IMR-90 (cell line): ENCODE measurements around the gene NOL12. TPM values are rescaled to one million over a fixed set of nuclear protein-coding genes. Genes with fewer than 3 reads are reported as not detected.

Experiments
- ATAC-seq: fragments of 200-7000 bp; cut with Tn5 transposase; 2 replicates; pipeline ENCODE4 v1.9.1; 2020; ENCODE audit warnings: low read depth, mild to moderate bottlenecking, moderate library complexity
- BruUV-seq: library from RNA; stranded (reverse); fragments of 400-500 nt; replicated peaks from 2 replicates; lab custom pipeline; 2021; lab: Mats Ljungman, UMichigan
- CTCF ChIA-PET: fragments of 300-600 bp; formaldehyde crosslinking; extraction: SDS; loops from one replicate; lab custom pipeline; 2021; ENCODE audit warnings: antibody characterized with exemption; lab: Yijun Ruan, JAX
- POLR2A ChIA-PET: fragments of 300-600 bp; sonication (Branson Sonifier 250); formaldehyde crosslinking; loops from one replicate; lab custom pipeline; 2022; ENCODE audit warnings: antibody characterized with exemption; ENCODE audit not compliant: unreplicated experiment; lab: Charles Lee
- DNase-seq: peaks from one replicate; pipeline ENCODE4 v3.0.0; 2013
- H2AFZ ChIP-seq: replicated peaks from 2 replicates; pipeline ENCODE3; 2013; ENCODE audit warnings: low read length, mild to moderate bottlenecking; ENCODE audit not compliant: poor library complexity
- H2AK5ac ChIP-seq: 2 replicates; pipeline ENCODE4 v1.6.1; 2013; ENCODE audit warnings: low read depth, low read length, inconsistent platforms
- H2AK9ac ChIP-seq: replicated peaks from 2 replicates; pipeline ENCODE3; 2013; ENCODE audit warnings: mild to moderate bottlenecking, low read depth, low read length, moderate library complexity; ENCODE audit not compliant: poor library complexity
- H2BK120ac ChIP-seq: 2 replicates; pipeline ENCODE4 v1.6.1; 2013; ENCODE audit warnings: low read depth, low read length, inconsistent platforms
- H2BK15ac ChIP-seq: 3 replicates; pipeline ENCODE4 v1.6.1; 2013; ENCODE audit warnings: low read depth, low read length, inconsistent platforms
- H2BK20ac ChIP-seq: 2 replicates; pipeline ENCODE4 v1.6.1; 2013; ENCODE audit warnings: low read depth, mild to moderate bottlenecking, inconsistent platforms, low read length, moderate library complexity
- H2BK5ac ChIP-seq: 2 replicates; pipeline ENCODE4 v1.6.1; 2013; ENCODE audit warnings: mild to moderate bottlenecking, low read depth, low read length, inconsistent platforms; ENCODE audit not compliant: poor library complexity, severe bottlenecking
- H3K14ac ChIP-seq: replicated peaks from 2 replicates; pipeline ENCODE4 v1.6.1; 2013; ENCODE audit warnings: low read depth, low read length, inconsistent platforms
- H3K18ac ChIP-seq: 2 replicates; pipeline ENCODE4 v1.6.1; 2013; ENCODE audit warnings: low read depth, low read length, control low read depth
- H3K23ac ChIP-seq: 2 replicates; pipeline ENCODE4 v1.6.1; 2013; ENCODE audit warnings: low read depth, low read length, inconsistent platforms
- H3K27ac ChIP-seq: 2 replicates; pipeline ENCODE4 v1.5.1; 2013; ENCODE audit warnings: mild to moderate bottlenecking, control low read depth, low read length; ENCODE audit not compliant: insufficient read depth
- H3K27me3 ChIP-seq: 2 replicates; pipeline ENCODE4 v1.6.1; 2013; ENCODE audit warnings: low read length; ENCODE audit not compliant: control insufficient read depth, insufficient read depth
- H3K36me3 ChIP-seq: 2 replicates; pipeline ENCODE4 v1.6.1; 2013; ENCODE audit warnings: low read length, mixed read lengths; ENCODE audit not compliant: control insufficient read depth, insufficient read depth
- H3K4ac ChIP-seq: 2 replicates; pipeline ENCODE4 v1.6.1; 2013; ENCODE audit warnings: low read depth, low read length, inconsistent platforms
- H3K4me1 ChIP-seq: 2 replicates; pipeline ENCODE4 v1.6.1; 2013; ENCODE audit warnings: low read length, mixed read lengths; ENCODE audit not compliant: control insufficient read depth, insufficient read depth
- H3K4me2 ChIP-seq: 2 replicates; pipeline ENCODE4 v1.6.1; 2013; ENCODE audit warnings: low read depth, mild to moderate bottlenecking, control low read depth, low read length, moderate library complexity
- H3K4me3 ChIP-seq: 2 replicates; pipeline ENCODE4 v1.5.1; 2013; ENCODE audit warnings: low read depth, mild to moderate bottlenecking, control low read depth, low read length, moderate library complexity; ENCODE audit not compliant: insufficient read depth
- H3K56ac ChIP-seq: 2 replicates; pipeline ENCODE4 v1.6.1; 2013; ENCODE audit warnings: low read length, inconsistent platforms; ENCODE audit not compliant: insufficient read depth; ENCODE audit errors: extremely low read depth
- H3K79me1 ChIP-seq, 2 experiments: 2 replicates each; pipeline ENCODE4 v1.6.1; 2013; ENCODE audit warnings: low read length in 2 of 2, inconsistent platforms in 1 of 2, low read depth in 1 of 2
- H3K9ac ChIP-seq: 2 replicates; pipeline ENCODE4 v1.6.1; 2013; ENCODE audit warnings: low read depth, low read length, control low read depth
- H3K9me1 ChIP-seq: 2 replicates; pipeline ENCODE4 v1.6.1; 2013; ENCODE audit warnings: low read length, inconsistent platforms; ENCODE audit not compliant: insufficient read depth
- H3K9me3 ChIP-seq: 2 replicates; pipeline ENCODE4 v1.6.1; 2013; ENCODE audit warnings: low read length; ENCODE audit not compliant: control insufficient read depth, insufficient read depth
- H4K20me1 ChIP-seq: 2 replicates; pipeline ENCODE4 v1.6.1; 2013; ENCODE audit warnings: low read length, inconsistent platforms; ENCODE audit not compliant: insufficient read depth
- H4K5ac ChIP-seq: 2 replicates; pipeline ENCODE4 v1.6.1; 2013; ENCODE audit warnings: mild to moderate bottlenecking, low read depth, low read length, control low read depth
- H4K8ac ChIP-seq, 2 experiments: 2 replicates each; pipeline ENCODE4 v1.6.1; 2013; ENCODE audit warnings: low read depth in 2 of 2, low read length in 2 of 2, control low read depth in 1 of 2, inconsistent platforms in 1 of 2
- H4K91ac ChIP-seq: 2 replicates; pipeline ENCODE4 v1.6.1; 2013; ENCODE audit warnings: low read depth, low read length, inconsistent platforms; ENCODE audit not compliant: insufficient read depth
- BHLHE40 ChIP-seq: fragments of 150-350 bp; IDR thresholded peaks from 2 replicates; pipeline ENCODE4 v1.6.1; 2016; ENCODE audit warnings: mild to moderate bottlenecking, low read depth, low read length
- CEBPB ChIP-seq: IDR thresholded peaks from 2 replicates; pipeline ENCODE4 v1.6.1; 2012; ENCODE audit warnings: low read depth, low read length, improper control_type of control experiment
- CHD1 ChIP-seq: IDR thresholded peaks from 2 replicates; pipeline ENCODE4 v1.6.1; 2012; ENCODE audit warnings: low read depth, low read length, improper control_type of control experiment
- ELK1 ChIP-seq: fragments of 150-350 bp; IDR thresholded peaks from 2 replicates; pipeline ENCODE4 v1.6.1; 2016; ENCODE audit warnings: low read depth, mild to moderate bottlenecking, low read length, moderate library complexity, borderline replicate concordance
- FOS ChIP-seq: fragments of 150-350 bp; IDR thresholded peaks from 2 replicates; pipeline ENCODE4 v1.6.1; 2016; ENCODE audit warnings: low read depth, low read length
- MAFK ChIP-seq: IDR thresholded peaks from 2 replicates; pipeline ENCODE4 v1.6.1; 2012; ENCODE audit warnings: low read depth, low read length, improper control_type of control experiment
- MAZ ChIP-seq: IDR thresholded peaks from 2 replicates; pipeline ENCODE4 v1.6.1; 2012; ENCODE audit warnings: low read depth, mild to moderate bottlenecking, low read length, improper control_type of control experiment, moderate library complexity, borderline replicate concordance
- MXI1 ChIP-seq: IDR thresholded peaks from 2 replicates; pipeline ENCODE4 v1.6.1; 2012; ENCODE audit warnings: low read depth, mild to moderate bottlenecking, low read length, moderate library complexity, borderline replicate concordance
- NFE2L2 ChIP-seq: fragments of 150-350 bp; IDR thresholded peaks from 2 replicates; pipeline ENCODE4 v1.6.1; 2016; ENCODE audit warnings: low read depth, mild to moderate bottlenecking, low read length
- POLR2A ChIP-seq: IDR thresholded peaks from 2 replicates; pipeline ENCODE4 v1.6.1; 2012; ENCODE audit warnings: mild to moderate bottlenecking, low read depth, low read length
- RAD21 ChIP-seq: IDR thresholded peaks from 2 replicates; pipeline ENCODE4 v1.6.1; 2012; ENCODE audit warnings: low read length, improper control_type of control experiment
- RCOR1 ChIP-seq: IDR thresholded peaks from 2 replicates; pipeline ENCODE4 v1.6.1; 2012; ENCODE audit warnings: mild to moderate bottlenecking, low read length, improper control_type of control experiment; ENCODE audit not compliant: insufficient replicate concordance
- RFX5 ChIP-seq: IDR thresholded peaks from 2 replicates; pipeline ENCODE4 v1.8.0; 2012; ENCODE audit warnings: low read depth, mild to moderate bottlenecking, low read length, moderate library complexity
- SMC3 ChIP-seq: fragments of 150-350 bp; IDR thresholded peaks from 2 replicates; pipeline ENCODE4 v1.6.1; 2016; ENCODE audit warnings: low read depth, mild to moderate bottlenecking, antibody characterized with exemption, low read length, moderate library complexity
- WGBS, 2 experiments: methylation state at CpG; one replicate each; pipeline versions ENCODE4 v1.1.5 to v1.1.7; 2013; ENCODE audit warnings: missing lambda C conversion rate in 2 of 2; ENCODE audit not compliant: insufficient read length in 1 of 2; ENCODE audit errors: extremely low coverage in 2 of 2; 5-methylcytosine and 5-hydroxymethylcytosine counted together
- dilution Hi-C: fragments of 300-500 bp; cut with HindIII; formaldehyde crosslinking; loops from one replicate; pipeline ENCODE4 v1.14.3; 2018; ENCODE audit warnings: low sequenced_read_pairs; ENCODE audit not compliant: unreplicated experiment
- in situ Hi-C: fragments of 300-500 bp; cut with MboI; formaldehyde crosslinking; loops from 3 replicates; pipeline ENCODE4 v1.14.3; 2019; ENCODE audit warnings: low sequenced_read_pairs, inconsistent platforms, mixed read lengths
- intact Hi-C: fragments of 100-400 bp; cut with micrococcal nuclease; formaldehyde crosslinking; loops from 2 replicates; pipeline ENCODE4 v1.10.0; 2022
- polyA plus RNA-seq, 3 experiments: library from polyadenylated mRNA; depleted of rRNA; stranded (reverse); fragments of >200 nt; gene quantifications; 2 replicates each; pipeline ENCODE4 v1.2.3, GENCODE V29; 2012; ENCODE audit warnings: low replicate concordance in 1 of 3
- total RNA-seq: library from RNA; depleted of rRNA; stranded (reverse); fragments of >200 nt; gene quantifications from 2 replicates; pipeline ENCODE4 v1.2.3, GENCODE V29; 2012
- TF ChIP-seq, protein P1 (sequence below): fragments of 150-350 bp; IDR thresholded peaks from 2 replicates; pipeline ENCODE4 v1.6.1; 2017; ENCODE audit warnings: mild to moderate bottlenecking, antibody characterized with exemption, low read length, low read depth
- TF ChIP-seq, protein P2 (sequence below): conservative IDR thresholded peaks from 2 replicates; pipeline ENCODE4 v1.5.1; 2012; ENCODE audit warnings: mild to moderate bottlenecking, low read depth, low read length, improper control_type of control experiment

NOL12 gene
- total and polyA plus RNA-seq, 2 of the 4 experiments (the other 2 are of a cell fraction), result 16.0 to 25.6 TPM

DNA sequence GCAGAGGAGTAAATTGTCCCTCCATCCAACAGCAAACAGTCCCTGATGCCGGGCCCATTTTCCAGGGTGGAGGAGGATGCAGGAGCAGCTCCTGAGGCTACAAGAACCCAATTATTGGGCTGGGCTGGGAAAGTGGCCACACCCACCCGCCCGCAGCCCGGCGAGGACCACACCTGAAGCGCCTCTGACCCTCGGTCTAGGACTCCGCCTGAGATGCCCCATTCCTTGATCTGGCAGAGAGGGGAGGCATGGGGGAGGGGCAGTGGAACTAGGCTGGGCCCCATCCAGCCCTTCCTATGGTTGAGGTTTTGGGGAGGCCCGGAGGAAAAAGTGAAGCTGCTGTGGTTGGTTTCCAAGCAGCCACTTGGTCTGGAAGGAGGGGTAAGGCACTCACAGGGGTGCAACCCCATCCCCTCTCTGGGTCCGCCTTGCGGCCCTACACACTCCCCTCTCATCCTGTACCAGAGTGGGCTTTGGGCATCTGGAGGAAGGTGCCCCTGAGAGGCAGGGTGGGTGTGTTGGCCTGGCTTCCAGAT is 13.2 kb upstream of the NOL12 start:
- Histone ChIP-seq H4K8ac (no peak overlapping the region), H2BK15ac (no peak overlapping the region), H3K18ac (no peak overlapping the region), H3K9me1 (no peaks in the 10 kb centered on the region; the same call in 1 of the 2 replicates), H2AK5ac (peak overlapping the region; percentile 84), H2AK9ac (peak overlapping the region; percentile 11), H3K4ac (peak overlapping the region; percentile 40; the same call in 1 of the 2 replicates), H4K5ac (no peak overlapping the region), H3K27me3 (no peaks in the 10 kb centered on the region), H3K9me3 (no peaks in the 10 kb centered on the region), H4K20me1 (peaks cover 31% of the 10 kb centered on the region), H3K4me2 (no peak overlapping the region), H3K79me1 (peaks cover 11 to 65% of the 10 kb centered on the region in 2 experiments; a peak in 3 of 4 replicates), H3K23ac (no peak overlapping the region), H2BK5ac (no peak overlapping the region), H3K27ac (no peak overlapping the region), H3K14ac (no peak overlapping the region), H2BK120ac (peak overlapping the region; percentile 28), H4K91ac (no peak overlapping the region), H2AFZ (no peak overlapping the region), H3K56ac (no peak overlapping the region), H2BK20ac (no peak overlapping the region), H3K36me3 (peaks cover 13% of the 10 kb centered on the region), H3K9ac (no peak overlapping the region), H3K4me3 (no peak overlapping the region), H3K4me1 (peaks cover 8% of the 10 kb centered on the region)
- TF ChIP-seq POLR2A (no peak), NFE2L2 (no peak), RAD21 (no peak), CEBPB (no peak), MAFK (no peak), MAZ (no peak), BHLHE40 (no peak), ELK1 (no peak), SMC3 (no peak), FOS (no peak), RCOR1 (no peak), RFX5 (no peak), MXI1 (no peak), CHD1 (no peak)
- TF ChIP-seq, protein P1, sequence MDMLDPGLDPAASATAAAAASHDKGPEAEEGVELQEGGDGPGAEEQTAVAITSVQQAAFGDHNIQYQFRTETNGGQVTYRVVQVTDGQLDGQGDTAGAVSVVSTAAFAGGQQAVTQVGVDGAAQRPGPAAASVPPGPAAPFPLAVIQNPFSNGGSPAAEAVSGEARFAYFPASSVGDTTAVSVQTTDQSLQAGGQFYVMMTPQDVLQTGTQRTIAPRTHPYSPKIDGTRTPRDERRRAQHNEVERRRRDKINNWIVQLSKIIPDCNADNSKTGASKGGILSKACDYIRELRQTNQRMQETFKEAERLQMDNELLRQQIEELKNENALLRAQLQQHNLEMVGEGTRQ, result no peak
- TF ChIP-seq, protein P2, sequence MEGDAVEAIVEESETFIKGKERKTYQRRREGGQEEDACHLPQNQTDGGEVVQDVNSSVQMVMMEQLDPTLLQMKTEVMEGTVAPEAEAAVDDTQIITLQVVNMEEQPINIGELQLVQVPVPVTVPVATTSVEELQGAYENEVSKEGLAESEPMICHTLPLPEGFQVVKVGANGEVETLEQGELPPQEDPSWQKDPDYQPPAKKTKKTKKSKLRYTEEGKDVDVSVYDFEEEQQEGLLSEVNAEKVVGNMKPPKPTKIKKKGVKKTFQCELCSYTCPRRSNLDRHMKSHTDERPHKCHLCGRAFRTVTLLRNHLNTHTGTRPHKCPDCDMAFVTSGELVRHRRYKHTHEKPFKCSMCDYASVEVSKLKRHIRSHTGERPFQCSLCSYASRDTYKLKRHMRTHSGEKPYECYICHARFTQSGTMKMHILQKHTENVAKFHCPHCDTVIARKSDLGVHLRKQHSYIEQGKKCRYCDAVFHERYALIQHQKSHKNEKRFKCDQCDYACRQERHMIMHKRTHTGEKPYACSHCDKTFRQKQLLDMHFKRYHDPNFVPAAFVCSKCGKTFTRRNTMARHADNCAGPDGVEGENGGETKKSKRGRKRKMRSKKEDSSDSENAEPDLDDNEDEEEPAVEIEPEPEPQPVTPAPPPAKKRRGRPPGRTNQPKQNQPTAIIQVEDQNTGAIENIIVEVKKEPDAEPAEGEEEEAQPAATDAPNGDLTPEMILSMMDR, result no peak
- in situ Hi-C loops (no loop called here), intact Hi-C loops (no loop called here), dilution Hi-C loops (no loop called here)
- POLR2A ChIA-PET, result no interaction called here
- CTCF ChIA-PET, result no interaction called here
- 90% methylated on average over 7 of the region's 11 CpGs; no CpG with 5 or more reads in 1 of the 2 experiments for WGBS, 2 experiments
- BruUV-seq, result no TSS peak
- DNase-seq (no peak), ATAC-seq (no peak)
